KBM-7 (cell line): ENCODE results near the gene ANKRD12.

Experiments used
- DNase-seq: peaks from one replicate; pipeline ENCODE4 v3.0.0-alpha.2; 2015
- in situ Hi-C: fragments of 300-500 bp; cut with MboI; formaldehyde crosslinking; loops from 2 replicates; pipeline ENCODE4 v1.14.3; 2020; ENCODE audit warnings: low sequenced_read_pairs, low pct_unique_long_range_greater_than_20kb, mixed read lengths

The ANKRD12 gene

GRCh38 chr18:9215221-9215933 lies 78.8 kb downstream of the ANKRD12 start:
- DNase-seq: no peak
- in situ Hi-C loops: no loop called here

GRCh38 chr18:9216459-9216858 lies 79.9 kb downstream of the ANKRD12 start:
- in situ Hi-C loops: no loop called here
- DNase-seq: no peak

GRCh38 chr18:9217743-9218451 lies 81.3 kb downstream of the ANKRD12 start:
- DNase-seq: no peak
- in situ Hi-C loops: no loop called here

- in situ Hi-C loops: no loop called here
- DNase-seq: no peak
Observed at GRCh38 chr18:9221040-9221439, 84.5 kb downstream of the ANKRD12 start.

GRCh38 chr18:9221661-9222060 lies 85.1 kb downstream of the ANKRD12 start:
- no peak for DNase-seq
- in situ Hi-C loops: no loop called here

GRCh38 chr18:9223356-9223755 lies 86.8 kb downstream of the ANKRD12 start:
- in situ Hi-C loops: no loop called here
- DNase-seq: no peak

GRCh38 chr18:9226463-9226862 lies 89.9 kb downstream of the ANKRD12 start:
- in situ Hi-C loops: no loop called here
- no peak for DNase-seq

GRCh38 chr18:9231852-9232486 lies 95.4 kb downstream of the ANKRD12 start:
- DNase-seq: no peak
- in situ Hi-C loops: no loop called here

- no peak for DNase-seq
- in situ Hi-C loops: no loop called here
Observed at GRCh38 chr18:9232977-9233376, 96.4 kb downstream of the ANKRD12 start.

- in situ Hi-C loops: no loop called here
- DNase-seq: no peak
Observed at GRCh38 chr18:9233771-9234440, 97.3 kb downstream of the ANKRD12 start.

GRCh38 chr18:9234528-9234927 lies 97.9 kb downstream of the ANKRD12 start:
- DNase-seq: no peak
- in situ Hi-C loops: no loop called here

GRCh38 chr18:9237981-9238380 lies 101.4 kb downstream of the ANKRD12 start:
- DNase-seq: peak; percentile 68
- in situ Hi-C loops: no loop called here

- no peak for DNase-seq
- in situ Hi-C loops: no loop called here
Observed at GRCh38 chr18:9239720-9240119, 103.1 kb downstream of the ANKRD12 start.

GRCh38 chr18:9240270-9240669 lies 103.7 kb downstream of the ANKRD12 start:
- in situ Hi-C loops: no loop called here
- DNase-seq: peak; percentile 49

GRCh38 chr18:9243029-9243428 lies 106.4 kb downstream of the ANKRD12 start:
- in situ Hi-C loops: no loop called here
- no peak for DNase-seq

- DNase-seq: no peak
Observed at GRCh38 chr18:9244376-9244775, 107.8 kb downstream of the ANKRD12 start.

GRCh38 chr18:9248661-9249060 lies 112.1 kb downstream of the ANKRD12 start:
- in situ Hi-C loops: no loop called here
- DNase-seq: no peak

More at GRCh38 chr18:9244376-9244775, 107.8 kb downstream of the ANKRD12 start:
- in situ Hi-C loops: no loop called here

GRCh38 chr18:9249254-9249653 lies 112.7 kb downstream of the ANKRD12 start:
- no peak for DNase-seq
- in situ Hi-C loops: no loop called here

GRCh38 chr18:9259173-9259572 lies 122.6 kb downstream of the ANKRD12 start:
- in situ Hi-C loops: no loop called here

More at GRCh38 chr18:9259173-9259572, 122.6 kb downstream of the ANKRD12 start:
- no peak for DNase-seq
